Fibroblast of the aortic adventitia (primary cell): ENCODE measurements around the gene TLE4. TPM values are rescaled to one million over a fixed set of nuclear protein-coding genes. Genes with fewer than 3 reads are reported as not detected.

ENCODE experiments used
- DNase-seq: peaks from one replicate; pipeline ENCODE4 v3.0.0-alpha.2; 2010; ENCODE audit warnings: low read depth
- H3K4me3 ChIP-seq: 2 replicates; pipeline ENCODE4 v1.5.1; 2011; ENCODE audit warnings: low read depth, mild to moderate bottlenecking, control low read depth, low read length, moderate library complexity
- total RNA-seq: library from RNA; depleted of rRNA; stranded (reverse); fragments of >200 nt; gene quantifications from 2 replicates; pipeline ENCODE4 v1.2.3, GENCODE V29; 2012; ENCODE audit warnings: low replicate concordance
- TF ChIP-seq, protein P1 (sequence below): IDR thresholded peaks from 2 replicates; pipeline ENCODE4 v1.5.1; 2011; ENCODE audit warnings: mild to moderate bottlenecking, low read length, control low read depth, inconsistent platforms; ENCODE audit not compliant: insufficient read depth

The TLE4 gene
- total RNA-seq, 1 donor = 14.7 TPM

DNA sequence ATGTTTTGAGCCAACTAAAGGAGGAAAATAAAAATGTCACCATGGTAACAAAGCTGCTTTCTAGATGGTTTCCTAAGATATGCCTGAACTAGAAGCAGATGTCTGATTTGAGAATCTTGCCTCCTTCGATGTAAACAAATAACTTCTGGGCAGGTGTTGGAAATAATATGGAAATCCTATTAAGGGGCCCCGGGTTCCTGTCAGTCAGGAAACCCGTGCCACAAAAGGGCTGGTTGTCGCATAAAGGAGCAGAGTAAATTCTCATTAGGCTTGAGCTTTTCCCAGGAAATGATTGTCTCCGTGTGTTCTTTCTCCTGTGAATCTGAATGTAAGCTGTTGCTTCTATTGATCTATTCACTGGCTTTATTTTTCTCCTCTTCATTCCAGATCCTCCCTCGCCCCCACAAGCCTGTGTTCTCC is 90.8 kb downstream of the TLE4 start:
- TF ChIP-seq, protein P1, sequence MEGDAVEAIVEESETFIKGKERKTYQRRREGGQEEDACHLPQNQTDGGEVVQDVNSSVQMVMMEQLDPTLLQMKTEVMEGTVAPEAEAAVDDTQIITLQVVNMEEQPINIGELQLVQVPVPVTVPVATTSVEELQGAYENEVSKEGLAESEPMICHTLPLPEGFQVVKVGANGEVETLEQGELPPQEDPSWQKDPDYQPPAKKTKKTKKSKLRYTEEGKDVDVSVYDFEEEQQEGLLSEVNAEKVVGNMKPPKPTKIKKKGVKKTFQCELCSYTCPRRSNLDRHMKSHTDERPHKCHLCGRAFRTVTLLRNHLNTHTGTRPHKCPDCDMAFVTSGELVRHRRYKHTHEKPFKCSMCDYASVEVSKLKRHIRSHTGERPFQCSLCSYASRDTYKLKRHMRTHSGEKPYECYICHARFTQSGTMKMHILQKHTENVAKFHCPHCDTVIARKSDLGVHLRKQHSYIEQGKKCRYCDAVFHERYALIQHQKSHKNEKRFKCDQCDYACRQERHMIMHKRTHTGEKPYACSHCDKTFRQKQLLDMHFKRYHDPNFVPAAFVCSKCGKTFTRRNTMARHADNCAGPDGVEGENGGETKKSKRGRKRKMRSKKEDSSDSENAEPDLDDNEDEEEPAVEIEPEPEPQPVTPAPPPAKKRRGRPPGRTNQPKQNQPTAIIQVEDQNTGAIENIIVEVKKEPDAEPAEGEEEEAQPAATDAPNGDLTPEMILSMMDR = no peak
- H3K4me3 ChIP-seq = no peak overlapping the region
- no peak for DNase-seq

DNA sequence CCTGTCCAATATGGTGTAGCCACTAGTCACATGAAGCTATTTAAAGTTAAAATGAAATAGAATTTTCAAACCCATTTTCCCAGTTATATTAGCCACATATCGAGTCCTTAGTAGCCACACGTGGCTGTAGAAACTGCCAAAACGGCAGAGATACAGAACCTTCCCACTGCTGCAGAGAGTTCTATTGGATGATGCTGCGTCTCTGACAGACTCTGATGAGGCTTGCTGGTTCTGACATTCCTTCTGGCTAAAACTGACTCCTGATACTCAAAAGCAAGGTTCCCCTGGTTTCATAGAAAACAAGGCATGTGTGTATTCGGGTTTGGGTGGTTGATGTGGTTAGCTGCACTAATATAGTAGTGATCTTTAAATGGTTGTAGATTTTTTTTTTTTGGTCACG is 91.5 kb downstream of the TLE4 start:
- DNase-seq = no peak
- no peak overlapping the region for H3K4me3 ChIP-seq
- TF ChIP-seq, protein P1 = no peak

DNA sequence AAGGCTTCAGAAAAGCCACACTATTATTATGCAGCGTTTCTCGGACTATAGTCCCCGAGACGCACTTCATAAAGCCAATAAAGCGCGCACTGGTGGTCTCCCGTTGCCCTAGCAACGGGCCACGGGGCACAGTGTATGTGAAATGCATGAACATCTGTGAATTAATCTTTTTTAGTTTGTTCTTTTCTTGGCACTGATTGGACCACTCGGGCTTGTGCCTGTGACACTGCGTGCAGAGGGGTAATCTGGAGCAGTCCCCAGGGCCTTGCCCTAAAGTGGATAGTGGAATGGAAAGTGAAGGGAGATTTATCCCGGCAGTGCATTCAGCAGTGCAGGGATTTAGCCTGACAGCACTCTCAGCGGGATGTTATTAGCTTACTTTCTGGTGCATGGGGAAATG is 92.1 kb downstream of the TLE4 start:
- H3K4me3 ChIP-seq = no peak overlapping the region
- TF ChIP-seq, protein P1 = no peak
- no peak for DNase-seq

DNA sequence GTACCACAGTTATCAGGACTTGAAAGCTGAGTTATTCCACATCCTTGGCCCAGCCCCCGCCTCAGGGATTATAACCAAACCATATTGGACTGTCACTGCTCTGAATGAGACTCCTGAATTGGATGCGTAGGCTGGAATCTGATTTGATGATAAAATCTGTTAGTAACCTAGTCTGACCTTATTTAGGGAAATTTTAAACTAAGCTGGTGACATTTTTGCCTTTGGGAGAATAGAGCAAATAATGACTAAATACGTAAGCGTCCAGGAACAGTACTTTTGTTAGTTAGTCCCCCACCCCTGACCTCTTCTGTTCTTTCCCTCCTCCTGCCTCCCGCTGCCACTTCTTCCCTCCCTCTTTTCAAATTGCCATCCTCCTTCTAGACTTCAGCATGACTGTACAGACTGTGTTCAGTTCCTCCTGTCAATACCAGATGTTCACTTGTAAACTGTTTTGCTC is 92.6 kb downstream of the TLE4 start:
- TF ChIP-seq, protein P1 = no peak
- no peak for DNase-seq

DNA sequence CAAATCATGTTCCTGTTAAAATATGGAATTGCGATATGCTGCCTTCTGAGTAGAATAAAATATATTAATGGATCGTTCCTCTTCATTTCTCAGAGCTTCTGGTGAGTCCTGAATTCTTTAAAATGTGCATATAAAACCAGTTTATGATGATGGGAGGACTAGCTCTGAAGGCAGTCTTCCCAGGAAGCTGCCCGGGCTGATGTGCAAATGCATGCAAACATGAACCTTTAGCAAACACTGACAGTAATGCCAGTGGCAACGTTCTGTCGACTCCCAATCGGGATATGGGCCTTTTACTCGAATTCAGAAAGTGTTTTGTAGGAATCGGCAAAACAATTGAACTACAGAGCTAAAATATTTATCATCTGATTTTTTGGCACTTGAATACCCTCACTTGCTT is 93.6 kb downstream of the TLE4 start:
- DNase-seq = no peak
- TF ChIP-seq, protein P1 = no peak
- no peak overlapping the region for H3K4me3 ChIP-seq

More for the DNA sequence above, 92.6 kb downstream of the TLE4 start:
- no peak overlapping the region for H3K4me3 ChIP-seq

DNA sequence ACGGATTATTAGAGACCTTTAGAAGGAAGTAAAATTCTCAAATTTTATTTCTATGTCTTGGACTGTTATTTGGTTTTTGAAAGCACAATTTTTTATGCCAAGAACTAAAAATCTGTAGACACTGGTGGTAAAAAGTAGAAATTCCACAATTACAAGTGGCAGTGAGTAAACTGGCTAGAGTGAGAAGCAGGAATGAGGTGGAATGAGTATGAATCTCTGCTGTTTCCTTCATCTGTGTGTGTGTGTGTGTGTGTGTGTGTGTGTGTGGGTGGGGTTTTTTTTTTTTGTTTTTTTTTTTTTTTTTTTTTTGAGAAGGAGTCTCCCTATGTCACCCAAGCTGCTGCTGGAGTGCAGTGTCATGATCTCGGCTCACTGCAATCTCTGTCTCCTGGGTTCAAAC is 94.2 kb downstream of the TLE4 start:
- no peak overlapping the region for H3K4me3 ChIP-seq
- no peak for DNase-seq
- TF ChIP-seq, protein P1 = no peak

DNA sequence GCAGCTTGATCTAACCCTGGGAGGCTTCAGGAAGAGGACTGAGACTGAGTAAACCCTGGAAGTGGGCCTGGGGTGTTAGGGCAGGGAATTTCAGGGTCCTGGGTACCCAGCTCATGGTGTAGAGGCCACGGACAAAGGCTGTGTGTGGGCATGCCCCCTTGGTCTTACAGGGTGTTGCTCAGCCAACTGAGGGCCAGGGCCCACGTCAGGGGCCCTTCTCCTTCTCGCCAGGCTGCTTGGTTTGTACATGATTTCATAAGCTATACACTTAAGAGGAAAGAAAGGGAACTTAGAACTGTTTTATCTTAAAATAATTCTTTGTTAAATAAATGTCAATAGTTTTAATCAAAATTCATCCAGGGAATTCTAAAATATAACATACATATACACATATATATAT is 95.4 kb downstream of the TLE4 start:
- no peak overlapping the region for H3K4me3 ChIP-seq
- TF ChIP-seq, protein P1 = no peak
- DNase-seq = no peak
